OCI-LY1 (cell line): Measurements from ENCODE around the gene RNF175.

Experiments used
- CTCF ChIP-seq: fragments of 200-600 bp; sonication (generic), shearing (Covaris generic); IDR thresholded peaks from 2 replicates; pipeline ENCODE4 v1.5.1; 2017; ENCODE audit warnings: mild to moderate bottlenecking, antibody characterized with exemption, low read length, moderate library complexity, mixed read lengths
- EZH2 ChIP-seq: fragments of 200-600 bp; sonication (generic), shearing (Covaris generic); IDR thresholded peaks from 2 replicates; pipeline ENCODE4 v1.8.0; 2017; ENCODE audit warnings: borderline replicate concordance, mixed run types, mild to moderate bottlenecking, antibody characterized with exemption, low read length, moderate library complexity, mixed read lengths

GRCh38 chr4:153773236-153773690 lies 13.4 kb upstream of the RNF175 start:
- TF ChIP-seq CTCF = no peak
- no peak for TF ChIP-seq EZH2
